ENCODE measurements around the gene DNAJC5.

DNAJC5 gene

DNA sequence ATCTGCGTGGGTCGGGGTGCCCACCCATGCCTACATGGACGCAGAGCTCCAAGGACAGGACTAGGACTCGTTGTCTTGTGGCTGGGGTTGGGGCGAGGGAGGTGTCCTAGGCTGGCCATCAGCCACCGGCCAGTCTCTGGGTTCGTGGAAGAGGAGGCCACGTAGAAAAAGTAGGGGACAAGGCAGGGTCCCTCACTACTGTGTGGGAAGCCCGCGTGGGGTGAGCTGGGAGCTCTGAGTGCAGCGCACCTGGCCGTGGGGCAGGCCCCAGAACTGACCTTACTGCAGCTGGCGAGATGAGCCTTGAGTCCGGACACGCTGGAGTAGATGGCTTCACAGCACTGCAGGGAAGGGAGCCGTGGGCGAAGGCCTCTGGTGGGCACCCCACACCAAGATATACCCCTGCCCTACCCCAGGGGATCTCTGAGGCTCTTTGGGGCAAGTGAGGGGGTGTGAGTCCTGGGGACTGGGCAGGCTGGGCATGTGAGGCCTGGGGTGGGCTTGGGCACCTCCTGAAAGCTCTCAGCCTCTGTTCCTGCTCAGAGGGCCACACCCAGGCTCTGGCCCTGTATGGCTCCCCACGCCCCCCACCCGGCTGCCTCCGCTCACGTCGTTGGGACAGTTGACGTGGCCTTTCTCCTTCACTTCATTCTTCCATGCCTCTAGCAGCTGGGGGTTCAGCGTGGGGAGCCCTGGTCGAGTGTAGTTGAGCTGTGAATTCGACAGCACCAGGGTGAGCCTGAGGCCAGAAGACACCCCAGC lies 66.9 kb downstream of the DNAJC5 start:
- no peak for TF ChIP-seq JUND (IDR thresholded peaks at IDR 0.05; ENCODE audit: low read depth)
- no peak for DNase-seq (ENCODE audit: low read depth in 1 of 2, low spot score in 1 of 2)
- in situ Hi-C loops (cut with HindIII; ENCODE audit: low pct_unique_long_range_greater_than_20kb, low sequenced_read_pairs): no loop called here

DNA sequence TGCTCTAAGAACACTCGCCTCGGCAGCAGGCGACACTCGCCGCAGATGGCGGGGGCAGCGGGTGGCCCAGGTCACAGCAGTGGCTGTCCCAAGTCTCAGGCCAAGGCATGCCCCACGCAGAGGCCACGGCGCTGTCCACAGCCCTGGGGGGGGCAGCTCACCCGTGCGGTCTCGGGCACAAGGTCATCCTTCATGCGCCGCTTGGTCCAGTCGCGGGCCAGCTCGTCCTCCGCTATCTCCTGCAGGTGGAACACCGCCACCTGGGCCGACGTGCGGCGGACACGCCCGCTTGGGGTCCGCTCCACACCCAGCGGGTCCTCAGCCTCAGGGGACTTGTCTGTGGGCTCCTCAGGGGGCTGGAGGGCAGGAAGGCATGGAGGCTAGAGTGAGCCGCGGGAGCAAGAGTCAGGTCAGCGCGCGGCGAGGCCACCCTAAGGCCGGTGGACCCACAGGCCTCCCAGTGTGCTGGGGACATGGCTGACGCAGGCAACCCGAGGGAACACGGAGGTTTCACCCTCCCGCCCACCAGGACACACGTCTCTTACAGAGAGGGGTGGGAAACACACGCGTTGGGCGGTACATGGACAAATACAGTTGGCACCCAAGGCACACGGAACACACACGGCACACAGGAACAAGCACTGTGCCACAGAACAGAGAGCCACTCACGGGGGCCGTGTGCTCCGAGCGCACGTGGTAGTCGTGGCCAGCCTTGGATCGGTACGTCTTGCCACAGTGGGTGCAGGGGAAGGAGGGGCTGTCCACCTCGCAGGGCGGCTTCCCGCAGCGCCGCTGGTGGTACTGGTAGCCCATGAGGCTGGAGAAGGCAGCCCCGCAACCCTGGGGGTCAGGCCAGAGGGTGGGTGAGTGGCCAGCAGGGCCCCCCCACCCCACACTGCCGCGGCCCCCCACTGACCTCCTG lies 67.8 kb downstream of the DNAJC5 start:
- no peak for DNase-seq (ENCODE audit: low read depth in 1 of 2, low spot score in 1 of 2)
- no peak for TF ChIP-seq JUND (IDR thresholded peaks at IDR 0.05; ENCODE audit: low read depth)
- in situ Hi-C loops (cut with HindIII; ENCODE audit: low pct_unique_long_range_greater_than_20kb, low sequenced_read_pairs): no loop called here

DNA sequence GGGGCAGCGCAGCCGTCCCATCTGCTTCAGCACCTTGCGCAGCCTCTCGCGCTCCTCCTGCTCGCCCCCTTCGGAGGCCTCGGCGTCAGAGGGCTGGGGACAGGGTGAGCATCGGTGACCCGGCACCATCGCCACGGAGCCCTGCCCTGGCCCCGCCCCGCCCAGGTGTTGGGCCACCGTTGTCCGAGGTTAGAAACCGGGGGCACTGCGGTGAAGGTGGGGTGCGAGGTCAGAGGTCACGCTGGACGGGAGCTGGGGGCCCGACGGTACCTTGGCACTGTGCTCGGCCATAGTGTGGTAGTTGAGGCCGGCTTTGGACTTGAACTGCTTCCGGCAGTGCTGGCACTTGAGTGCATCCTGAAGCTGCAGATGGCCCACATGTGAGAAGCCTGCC lies 68.4 kb downstream of the DNAJC5 start:
- TF ChIP-seq JUND (IDR thresholded peaks at IDR 0.05; ENCODE audit: low read depth): no peak
- DNase-seq (ENCODE audit: low read depth in 1 of 2, low spot score in 1 of 2): no peak
- in situ Hi-C loops (cut with HindIII; ENCODE audit: low pct_unique_long_range_greater_than_20kb, low sequenced_read_pairs): no loop called here

DNA sequence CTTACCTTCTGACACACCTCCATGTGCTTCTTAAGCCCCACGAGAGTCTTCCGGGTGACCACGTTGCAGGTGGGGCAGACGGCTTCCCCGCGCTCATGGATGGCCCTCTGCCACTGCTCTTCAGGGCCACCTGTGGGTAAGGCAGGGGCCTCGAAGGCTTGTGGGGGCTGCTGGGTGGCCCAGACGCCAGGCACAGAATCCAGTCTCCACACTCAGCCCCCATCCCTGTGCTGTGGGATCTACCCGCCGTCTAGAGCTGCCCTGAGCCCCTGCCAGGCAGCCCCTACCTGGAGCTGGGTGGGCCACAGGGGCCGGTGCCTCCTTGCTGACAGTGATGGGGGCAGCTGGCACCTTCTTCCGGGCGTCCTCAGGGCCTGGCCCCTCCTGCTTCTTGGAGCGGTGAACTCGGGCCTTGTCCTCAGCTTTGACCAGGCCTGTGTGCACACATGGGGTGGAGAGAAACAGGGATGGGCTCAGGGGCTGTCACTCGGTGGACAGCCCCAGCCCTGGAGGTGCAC lies 68.9 kb downstream of the DNAJC5 start:
- DNase-seq (ENCODE audit: low read depth in 1 of 2, low spot score in 1 of 2): no peak
- in situ Hi-C loops (cut with HindIII; ENCODE audit: low pct_unique_long_range_greater_than_20kb, low sequenced_read_pairs): no loop called here
- TF ChIP-seq JUND (IDR thresholded peaks at IDR 0.05; ENCODE audit: low read depth): no peak

DNA sequence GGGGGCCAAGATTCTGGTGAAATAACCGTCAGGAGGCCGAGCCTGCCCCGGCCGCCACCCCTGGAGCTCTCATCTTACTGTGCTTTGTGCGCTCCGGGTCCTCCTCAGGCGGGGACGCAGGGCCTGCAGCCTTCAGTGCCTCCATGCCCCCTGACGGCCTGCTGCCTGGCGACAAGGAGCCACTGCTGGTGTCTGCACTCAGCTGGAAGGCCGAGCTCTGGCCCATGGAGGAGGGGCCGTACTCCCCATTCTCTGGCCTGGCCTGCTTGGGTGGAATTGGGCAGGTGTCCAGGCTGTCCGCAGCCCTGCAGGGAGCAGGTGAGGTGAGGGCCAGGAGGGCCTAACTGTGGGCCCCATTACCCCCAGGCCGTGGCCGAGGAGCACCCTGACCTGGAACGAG lies 69.5 kb downstream of the DNAJC5 start:
- no peak for DNase-seq (ENCODE audit: low read depth in 1 of 2, low spot score in 1 of 2)
- TF ChIP-seq JUND (IDR thresholded peaks at IDR 0.05; ENCODE audit: low read depth): no peak
- in situ Hi-C loops (cut with HindIII; ENCODE audit: low pct_unique_long_range_greater_than_20kb, low sequenced_read_pairs): no loop called here

DNA sequence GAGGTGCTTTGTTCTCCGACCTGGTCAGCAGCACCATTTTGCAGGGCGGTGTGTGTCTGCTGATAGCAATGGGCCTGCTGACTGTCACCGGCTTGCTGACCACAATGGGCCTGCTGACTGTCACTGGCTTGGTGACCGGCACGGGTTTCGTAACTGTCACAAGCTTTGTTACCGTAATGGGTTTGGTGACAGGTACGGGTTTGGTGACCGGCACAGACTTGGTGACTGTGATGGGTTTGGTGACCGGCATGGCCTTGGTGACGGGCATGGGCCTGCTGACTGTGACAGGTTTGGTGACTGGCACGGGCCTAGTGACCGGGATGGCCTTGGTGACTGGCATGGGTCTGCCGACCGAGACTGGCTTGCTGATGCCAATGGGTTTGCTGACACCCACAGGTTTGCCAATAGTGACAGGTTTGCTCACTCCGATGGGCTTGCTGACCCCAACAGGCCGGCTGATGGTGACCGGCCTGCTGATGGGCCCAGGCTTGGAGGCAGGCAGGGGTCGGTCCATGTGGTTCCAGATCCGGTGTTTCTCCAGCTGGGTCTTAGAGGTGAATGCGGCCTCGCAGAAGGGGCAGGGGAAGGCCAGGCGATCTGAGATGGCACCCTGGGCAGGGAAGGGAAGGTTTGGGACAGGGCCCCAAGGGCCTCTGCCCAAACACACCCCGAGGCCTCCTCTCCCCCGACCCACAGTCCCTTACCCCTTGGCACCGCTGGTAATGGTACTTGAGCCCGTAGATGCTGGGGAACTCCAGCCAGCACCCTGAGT lies 71.4 kb downstream of the DNAJC5 start:
- in situ Hi-C loops (cut with HindIII; ENCODE audit: low pct_unique_long_range_greater_than_20kb, low sequenced_read_pairs): no loop called here
- no peak for DNase-seq (ENCODE audit: low read depth in 1 of 2, low spot score in 1 of 2)
- TF ChIP-seq JUND (IDR thresholded peaks at IDR 0.05; ENCODE audit: low read depth): no peak

DNA sequence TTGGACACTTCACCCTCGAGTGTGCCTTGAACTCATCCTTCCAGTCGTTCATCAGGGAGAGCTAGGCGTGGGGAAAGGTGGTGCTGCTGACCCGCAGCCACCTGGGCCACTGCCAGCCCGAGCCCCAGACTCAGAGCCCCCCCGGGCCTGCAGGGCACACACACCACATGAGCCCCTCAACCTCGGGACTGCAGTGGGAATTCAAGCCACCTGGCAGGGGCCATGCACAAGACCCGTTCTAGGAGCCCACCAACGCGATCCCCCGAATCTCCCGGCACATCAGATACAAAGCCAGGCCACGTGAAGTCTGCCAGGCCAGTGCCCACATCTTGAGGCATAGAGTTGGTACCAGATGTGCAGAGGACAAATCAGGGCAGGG lies 72.0 kb downstream of the DNAJC5 start:
- in situ Hi-C loops (cut with HindIII; ENCODE audit: low pct_unique_long_range_greater_than_20kb, low sequenced_read_pairs): no loop called here
- DNase-seq (ENCODE audit: low read depth in 1 of 2, low spot score in 1 of 2): no peak
- no peak for TF ChIP-seq JUND (IDR thresholded peaks at IDR 0.05; ENCODE audit: low read depth)

DNA sequence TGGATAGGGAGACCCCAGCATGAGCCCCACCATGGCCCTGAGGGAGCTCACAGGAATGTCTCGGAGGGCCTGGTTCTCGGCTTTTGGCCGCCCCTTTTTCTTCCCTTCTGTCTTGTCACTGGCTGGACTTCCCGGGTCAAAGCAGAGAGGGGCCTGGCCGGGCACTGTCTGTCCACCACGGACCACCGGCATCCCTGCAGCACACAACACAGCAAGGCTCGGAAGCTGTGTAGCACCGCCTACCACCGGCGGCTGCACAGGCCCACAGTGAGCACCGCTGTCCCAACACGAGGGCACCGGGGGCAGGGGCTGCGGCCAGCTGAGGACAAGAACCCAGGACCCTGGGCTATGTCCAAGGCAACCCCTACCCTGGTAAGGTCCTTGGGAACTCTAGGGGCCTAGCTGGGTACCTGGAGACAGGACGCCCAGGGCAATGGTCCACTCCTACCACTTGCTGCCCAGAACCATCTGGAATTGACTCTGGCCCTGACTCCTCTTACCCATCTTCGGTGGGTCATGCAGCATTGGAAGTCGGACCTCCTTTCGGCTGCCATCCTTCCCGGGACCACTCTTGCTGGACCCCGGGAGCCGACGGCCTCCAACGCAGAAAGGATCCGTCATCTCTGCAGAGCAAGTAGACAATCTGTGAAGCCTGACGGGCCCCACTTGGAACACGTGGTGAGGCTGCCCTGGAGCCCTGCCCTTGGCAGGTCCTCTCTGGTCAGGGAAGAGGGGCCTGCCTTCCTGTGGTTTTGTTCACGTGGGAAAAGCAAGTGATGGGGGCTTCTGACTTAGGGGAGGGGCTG lies 72.6 kb downstream of the DNAJC5 start:
- TF ChIP-seq JUND (IDR thresholded peaks at IDR 0.05; ENCODE audit: low read depth): no peak
- DNase-seq (ENCODE audit: low read depth in 1 of 2, low spot score in 1 of 2): no peak
- in situ Hi-C loops (cut with HindIII; ENCODE audit: low pct_unique_long_range_greater_than_20kb, low sequenced_read_pairs): no loop called here

DNA sequence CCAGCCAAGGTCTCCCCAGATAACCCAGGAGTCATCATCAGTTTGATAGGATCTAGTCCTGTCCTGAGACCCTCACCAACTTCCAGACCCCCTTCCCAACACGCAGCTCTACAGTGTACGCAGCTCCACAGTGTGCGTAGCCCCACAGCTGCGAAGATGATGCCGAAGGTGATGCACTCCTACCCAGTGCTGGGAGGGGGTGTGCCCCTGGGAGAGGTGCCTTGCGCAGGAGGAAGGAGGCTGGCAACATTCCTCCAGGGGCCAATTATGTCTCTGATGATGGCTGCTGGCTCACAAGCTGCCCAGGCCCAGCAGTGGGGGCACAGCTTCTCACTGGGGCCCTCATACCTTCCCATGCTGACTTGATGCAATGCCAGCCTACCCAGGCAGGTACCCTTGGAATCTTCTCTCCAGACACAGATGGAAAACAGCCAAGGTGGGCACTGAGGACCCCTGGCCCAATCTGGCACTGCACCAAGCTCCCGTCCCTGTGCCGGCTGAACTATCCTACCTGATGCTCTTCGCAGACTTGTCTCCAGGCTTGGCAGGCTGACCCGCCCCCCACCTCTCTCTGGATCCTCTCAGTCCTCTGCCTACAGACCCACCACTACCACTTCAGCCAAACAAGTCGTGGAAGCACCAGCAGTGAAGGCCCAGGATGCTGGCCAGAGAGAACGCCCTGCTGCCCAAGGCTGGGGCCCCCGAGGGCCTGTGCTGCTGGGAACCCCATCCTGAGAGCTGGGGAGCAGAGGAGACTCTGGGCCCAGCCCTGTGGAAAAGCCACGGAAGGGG lies 73.4 kb downstream of the DNAJC5 start:
- DNase-seq (ENCODE audit: low read depth in 1 of 2, low spot score in 1 of 2): no peak
- in situ Hi-C loops (cut with HindIII; ENCODE audit: low pct_unique_long_range_greater_than_20kb, low sequenced_read_pairs): no loop called here
- TF ChIP-seq JUND (IDR thresholded peaks at IDR 0.05; ENCODE audit: low read depth): no peak

DNA sequence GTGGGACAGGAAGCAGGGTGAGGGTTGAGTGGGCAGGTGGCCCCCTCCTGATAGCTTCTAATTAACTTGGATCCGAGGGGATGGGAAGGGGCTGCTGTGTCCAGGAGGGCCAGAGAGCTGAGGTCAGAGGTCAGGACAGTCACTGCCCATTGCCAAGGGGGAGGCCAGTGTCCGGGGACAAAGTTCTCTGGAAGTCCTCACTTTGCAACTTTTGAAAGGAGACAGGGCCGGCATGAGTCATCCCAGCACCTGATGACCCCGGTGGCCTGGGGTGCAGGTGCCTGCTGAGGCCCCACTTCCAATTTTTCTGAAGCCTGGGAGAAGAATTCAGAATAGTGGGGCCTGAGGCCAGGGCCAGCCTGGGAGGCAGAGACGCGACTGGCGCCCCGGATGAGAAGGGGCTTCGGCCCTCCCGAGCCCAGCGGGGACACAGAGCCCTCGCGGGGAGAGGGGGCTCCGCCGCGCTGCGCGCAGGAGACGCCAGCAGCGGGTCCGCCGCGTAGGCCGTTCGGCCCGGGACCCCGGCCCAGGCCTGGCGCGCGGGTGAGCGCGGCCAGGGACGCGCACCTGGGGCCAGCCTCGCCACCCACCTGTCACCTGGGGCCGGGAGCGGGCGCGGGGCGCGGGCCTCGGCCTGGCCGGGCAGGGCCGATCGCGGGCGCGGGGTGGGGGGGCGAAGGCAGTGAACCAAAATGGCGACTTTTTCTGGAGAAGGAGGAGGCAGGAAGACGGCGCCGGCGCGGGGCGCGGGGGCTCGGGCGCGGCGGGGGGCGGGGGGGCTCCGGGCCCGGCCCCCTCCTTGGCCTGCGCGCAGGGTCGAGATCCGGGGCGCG lies 74.2 kb downstream of the DNAJC5 start:
- in situ Hi-C loops (cut with HindIII; ENCODE audit: low pct_unique_long_range_greater_than_20kb, low sequenced_read_pairs): no loop called here
- no peak for DNase-seq (ENCODE audit: low read depth in 1 of 2, low spot score in 1 of 2)
- TF ChIP-seq JUND (IDR thresholded peaks at IDR 0.05; ENCODE audit: low read depth): no peak

Data from T47D (cell line).